Stimulated activated CD8-positive, alpha-beta memory T cell treated with anti-CD3 and anti-CD28 coated beads, Interleukin-7, amount 100 ng/mL, for 4 hours (primary cell): Measurements from ENCODE around the gene ACYP2.
"Not testable (repeated sequence)": the region's sequence is repeated elsewhere in the genome, so short reads cannot be mapped to it uniquely, and the experiment has no call there.

Experiments used
- DNase-seq, 2 donors: peaks; one replicate each; pipeline ENCODE4 v3.0.0-alpha.2; 2020; ENCODE audit warnings: low read depth in 2 of 2

The ACYP2 gene

DNA sequence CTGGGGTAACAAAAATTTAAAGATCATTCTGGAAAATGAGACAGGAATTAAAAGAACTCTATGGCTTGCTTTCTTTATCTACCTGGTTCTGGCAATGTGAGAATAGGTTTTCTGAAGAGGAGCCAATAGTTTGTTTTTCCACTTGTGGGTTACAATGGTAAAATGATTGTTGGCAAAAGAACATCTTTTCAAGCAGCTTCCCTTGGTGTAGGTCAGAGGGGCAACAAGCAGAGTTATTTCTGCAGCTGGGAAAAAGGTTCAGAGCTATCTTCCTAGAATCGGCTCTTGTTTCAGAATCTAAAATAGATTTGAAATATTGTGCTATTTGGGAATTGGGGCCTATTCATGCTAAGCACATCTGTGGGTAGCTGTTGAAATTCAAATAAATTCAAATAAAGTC, 152.2 kb downstream of the ACYP2 start:
- DNase-seq, result no peak

DNA sequence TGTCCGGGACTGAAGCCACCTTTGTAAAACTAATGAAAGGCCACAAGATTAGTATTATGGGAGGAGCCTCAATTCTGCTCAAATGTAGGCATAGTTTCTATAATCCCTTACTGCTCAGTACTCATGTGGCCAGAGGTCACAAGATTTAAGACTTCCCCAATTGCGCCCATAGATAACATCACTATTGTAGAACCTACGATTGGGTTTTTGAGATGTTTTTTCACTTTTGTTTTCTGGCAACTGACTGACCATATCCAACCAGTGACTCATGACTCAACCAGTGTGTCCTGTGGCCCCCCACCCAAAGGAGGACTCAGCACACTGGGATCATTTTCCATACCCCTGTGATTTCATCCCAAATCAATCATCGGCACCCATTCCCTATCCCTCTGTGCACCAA, 155.8 kb downstream of the ACYP2 start:
- no peak for DNase-seq

DNA sequence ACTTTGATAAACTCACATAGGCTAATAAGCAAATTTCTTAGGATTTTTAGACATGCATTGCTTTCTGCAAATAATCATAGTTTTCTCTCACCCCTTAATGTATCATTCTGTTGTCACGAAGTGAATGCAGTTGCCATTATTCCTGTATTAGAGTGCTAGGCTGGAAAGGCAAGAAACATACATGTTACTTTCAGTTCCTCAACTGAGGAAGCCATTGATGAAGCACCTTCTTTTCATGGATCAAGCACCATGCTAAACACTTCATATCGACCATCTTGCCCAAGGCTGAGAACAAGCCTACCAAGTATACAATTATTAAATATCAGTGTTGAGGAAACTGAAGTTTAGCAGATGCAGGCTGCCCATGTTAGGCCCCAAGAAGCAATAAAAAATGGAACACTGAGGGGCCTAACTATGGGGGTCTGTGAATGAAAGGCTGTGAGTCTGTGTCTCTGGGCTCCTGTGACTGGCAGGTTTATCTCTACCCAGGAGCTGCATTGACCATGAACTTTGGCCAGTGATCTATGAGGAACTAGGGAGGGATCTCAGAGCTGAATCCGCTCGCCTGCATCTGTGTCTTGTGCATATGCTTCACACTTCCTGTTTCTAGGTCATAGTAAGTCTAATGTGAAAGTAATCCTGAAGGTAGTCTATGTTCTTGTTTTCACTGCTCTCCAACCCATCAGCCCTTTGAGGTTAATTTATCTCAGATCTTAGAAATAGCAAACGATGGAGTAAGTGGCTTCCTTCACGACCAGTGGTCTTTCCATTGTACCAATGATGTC, 156.6 kb downstream of the ACYP2 start:
- no peak for DNase-seq

DNA sequence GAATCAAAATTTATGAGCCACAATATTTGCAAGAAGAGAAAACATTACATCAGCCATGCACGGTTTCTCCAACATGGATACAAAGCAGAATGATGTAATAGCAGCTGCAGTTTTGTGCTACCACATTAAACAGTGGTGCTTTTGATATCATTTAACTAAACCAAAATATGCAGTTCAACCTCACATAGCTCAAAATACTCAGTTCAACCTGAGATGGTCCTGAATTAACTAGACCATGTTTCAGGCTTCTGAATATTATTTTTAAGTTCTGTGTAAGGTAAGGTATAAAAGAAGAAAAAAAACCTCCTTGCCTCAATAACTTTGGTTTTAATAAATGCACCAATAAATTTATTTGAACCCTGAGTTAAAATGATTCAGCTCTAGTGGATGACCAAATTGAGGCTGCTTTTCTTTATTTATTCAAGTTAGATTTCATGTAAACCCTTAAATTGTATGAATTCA, 159.4 kb downstream of the ACYP2 start:
- no peak for DNase-seq

DNA sequence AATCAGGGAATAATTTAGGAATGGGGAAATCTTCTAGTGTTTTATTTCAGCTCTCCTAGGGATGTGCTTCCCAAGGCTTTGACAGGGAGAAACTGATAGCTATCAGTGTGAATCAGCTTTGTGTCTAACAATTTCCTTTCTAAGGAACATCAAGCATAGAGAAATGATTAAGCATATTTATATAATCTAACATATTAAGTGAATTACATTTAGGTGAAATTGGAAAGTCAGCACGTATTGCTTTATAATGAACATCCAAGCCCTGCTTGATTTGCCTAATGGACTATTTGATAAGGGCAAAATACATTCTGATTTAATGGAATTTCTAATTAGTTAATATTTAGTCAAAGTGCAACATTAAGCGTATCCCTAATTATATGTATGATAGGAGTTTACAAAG, 160.1 kb downstream of the ACYP2 start:
- no peak for DNase-seq

DNA sequence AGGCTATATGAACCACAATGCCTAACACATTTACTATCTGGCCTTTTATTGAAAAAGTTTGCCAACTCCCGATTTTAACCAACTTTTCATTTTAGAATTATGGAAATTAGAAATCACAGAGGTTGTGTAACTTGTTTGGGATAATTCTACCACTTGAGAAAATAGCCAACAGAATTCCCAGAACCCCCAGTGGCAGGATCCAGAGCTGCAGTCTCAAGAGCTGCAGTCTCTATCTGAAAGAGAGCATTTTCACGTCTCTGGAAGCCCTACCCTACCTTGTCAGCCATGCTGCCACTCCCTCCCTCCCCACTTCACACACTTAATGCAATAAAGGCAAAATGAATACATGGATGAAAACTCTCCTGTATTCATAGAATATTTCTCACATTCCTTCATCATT, 164.0 kb downstream of the ACYP2 start:
- no peak for DNase-seq

DNA sequence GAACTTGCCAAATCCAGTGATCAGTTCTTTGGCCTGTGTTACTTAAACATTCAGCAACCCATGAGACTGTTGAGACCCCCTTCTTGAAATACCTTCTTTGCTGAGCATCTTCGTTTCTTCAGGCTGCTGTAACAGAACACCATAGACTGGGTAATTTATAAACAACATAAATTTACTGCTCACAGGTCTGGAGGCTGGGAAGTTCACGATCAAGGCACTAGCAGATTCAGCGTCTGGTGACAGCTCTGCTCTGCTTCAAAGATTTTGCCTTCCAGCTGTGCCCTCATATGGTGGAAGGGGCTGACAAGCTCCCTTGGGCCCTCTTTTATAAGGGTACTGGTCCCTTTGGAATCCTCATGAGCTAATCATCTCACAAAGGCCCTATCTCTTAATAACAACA, 169.4 kb downstream of the ACYP2 start:
- no peak for DNase-seq

DNA sequence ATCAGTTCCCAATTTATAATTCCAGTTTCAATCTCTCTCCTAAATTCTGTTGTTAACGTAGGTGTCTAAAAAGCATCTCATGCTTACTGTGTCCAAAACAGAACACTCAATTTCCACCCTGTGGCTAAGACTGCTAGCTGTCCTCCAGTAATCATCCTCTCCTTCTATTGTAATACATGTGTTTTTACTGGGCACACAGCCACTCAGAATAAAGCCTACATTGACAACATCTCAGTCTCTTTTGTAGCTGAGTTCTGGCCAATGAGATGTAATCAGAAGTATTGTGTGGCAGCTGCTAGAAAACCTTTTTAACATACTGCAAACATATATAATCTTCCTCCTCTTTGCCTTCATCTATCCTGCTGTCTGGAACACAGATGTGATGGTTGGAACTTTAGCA, 170.0 kb downstream of the ACYP2 start:
- DNase-seq, result no peak

DNA sequence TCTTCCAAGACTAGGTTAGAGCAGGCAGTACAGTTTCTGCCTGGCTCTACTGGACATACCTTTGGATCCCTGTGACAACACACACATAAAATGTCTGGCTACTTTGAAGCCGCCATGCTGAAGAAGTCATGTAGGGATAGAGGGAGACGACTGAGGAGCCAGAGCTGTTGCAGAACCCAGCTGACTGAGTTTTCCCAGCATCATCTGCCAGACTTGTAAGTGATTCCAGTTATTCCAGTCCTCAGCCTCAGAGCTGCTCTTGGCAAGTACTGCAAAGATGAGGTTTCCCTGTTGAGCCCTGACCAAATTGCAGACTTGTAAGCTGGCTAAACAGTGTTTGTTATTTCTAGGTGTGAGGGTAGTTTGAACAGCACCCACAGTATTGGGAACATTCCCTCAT, 172.1 kb downstream of the ACYP2 start:
- DNase-seq, result no peak

DNA sequence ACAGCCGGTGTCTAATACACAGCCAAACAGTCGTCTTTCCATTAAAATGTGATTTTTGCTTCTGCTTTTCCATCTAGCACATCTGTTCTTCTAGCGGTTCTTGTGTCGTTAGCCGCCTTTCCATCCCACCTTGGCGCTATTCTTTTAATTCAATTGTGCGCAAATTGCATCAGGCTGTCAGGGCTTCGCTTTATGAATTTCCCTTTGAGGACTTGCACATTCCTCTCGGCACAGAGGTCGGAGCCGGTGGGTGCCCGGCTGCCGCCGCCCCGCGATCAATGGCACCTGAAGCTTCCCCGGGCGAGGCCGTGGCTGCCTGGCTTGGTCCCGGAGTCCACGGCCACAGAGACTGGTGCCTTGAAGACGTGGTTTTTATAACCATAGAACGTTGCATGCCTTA, 174.5 kb downstream of the ACYP2 start:
- no peak for DNase-seq

DNA sequence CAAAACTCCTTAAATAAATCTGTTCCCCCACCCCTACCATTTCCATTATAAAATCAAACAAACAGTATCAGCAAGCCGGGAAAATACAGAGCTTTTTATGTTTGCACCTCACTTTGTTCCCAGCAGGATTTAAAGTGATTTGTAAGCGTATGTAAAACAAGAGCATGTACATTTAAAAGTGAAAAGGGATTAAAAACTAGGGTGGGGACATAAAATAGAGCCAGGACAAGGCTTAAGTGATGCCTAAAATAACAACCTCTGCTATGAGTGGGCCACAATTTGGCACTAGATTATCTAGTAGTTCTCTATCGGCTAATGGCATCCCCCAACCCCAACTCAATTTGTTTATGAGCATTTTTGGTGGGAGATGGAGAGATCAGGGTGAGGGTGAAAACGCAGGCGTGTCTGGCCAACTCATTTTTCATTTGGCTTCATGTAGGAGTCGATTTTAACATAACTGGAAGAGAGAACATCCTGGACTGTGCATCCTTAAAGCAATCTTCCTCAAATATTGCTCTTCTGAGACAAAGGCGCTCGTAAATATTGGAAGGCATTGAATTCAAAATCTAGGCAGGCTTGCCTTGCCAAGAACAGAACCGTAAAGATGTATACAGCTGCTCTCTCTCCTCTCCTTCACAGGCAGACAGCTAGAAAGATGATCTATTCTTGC, 175.1 kb downstream of the ACYP2 start:
- no peak for DNase-seq

DNA sequence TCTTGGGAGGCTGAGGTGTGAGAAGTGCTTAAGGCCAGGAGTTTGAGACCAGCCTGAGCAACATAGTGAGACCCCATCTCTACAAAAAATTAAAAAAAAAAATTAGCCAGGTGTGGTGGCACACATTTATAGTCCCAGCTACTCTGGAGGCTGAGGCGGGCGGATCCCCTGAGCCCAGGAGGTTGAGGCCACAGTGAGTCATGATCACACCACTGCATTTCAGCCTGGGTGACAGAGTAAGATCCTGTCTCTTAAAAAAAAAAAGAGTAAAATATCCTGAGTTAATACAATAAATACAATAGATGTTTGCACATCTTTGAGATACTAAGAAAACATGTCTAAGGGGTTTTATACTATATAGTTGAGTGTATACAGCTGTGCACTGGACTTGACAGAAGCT, 179.2 kb downstream of the ACYP2 start:
- not testable (repeated sequence) for DNase-seq

DNA sequence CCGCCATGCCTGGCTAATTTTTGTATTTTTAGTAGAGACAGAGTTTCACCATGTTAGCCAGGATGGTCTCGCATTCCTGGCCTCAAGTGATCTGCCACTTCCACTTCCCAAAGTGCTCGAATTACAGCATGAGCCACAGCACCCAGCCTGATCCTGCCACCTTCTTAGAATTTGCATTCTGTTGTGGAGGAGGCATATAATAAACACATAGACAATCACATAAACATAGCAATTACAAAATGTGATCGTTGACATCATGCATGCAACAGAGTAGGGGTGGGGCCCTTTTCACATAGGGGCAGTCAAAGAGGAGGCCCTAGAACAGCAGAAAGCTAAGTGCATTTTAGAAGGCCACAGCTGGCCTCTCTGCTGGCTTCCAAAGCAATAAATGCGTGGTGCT, 180.5 kb downstream of the ACYP2 start:
- DNase-seq, result no peak

DNA sequence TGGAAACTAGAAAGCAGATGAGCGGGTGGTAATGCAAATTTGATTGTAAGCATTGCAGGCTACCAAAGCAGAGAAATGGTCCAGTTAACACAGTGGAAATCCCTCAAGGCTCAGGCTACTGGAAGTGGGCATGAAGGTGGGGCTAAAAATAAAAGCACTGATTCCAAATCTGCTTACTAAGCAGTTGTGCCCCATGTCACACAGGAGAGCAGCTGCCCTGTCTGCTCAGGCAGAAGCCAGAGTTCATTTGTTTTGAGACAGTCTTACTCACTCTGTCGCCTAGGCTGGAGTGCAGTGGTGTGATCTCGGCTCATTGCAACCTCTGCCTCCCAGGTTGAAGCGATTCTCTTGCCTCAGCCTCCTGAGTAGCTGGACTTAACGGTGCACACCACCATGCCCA, 183.1 kb downstream of the ACYP2 start:
- no peak for DNase-seq

DNA sequence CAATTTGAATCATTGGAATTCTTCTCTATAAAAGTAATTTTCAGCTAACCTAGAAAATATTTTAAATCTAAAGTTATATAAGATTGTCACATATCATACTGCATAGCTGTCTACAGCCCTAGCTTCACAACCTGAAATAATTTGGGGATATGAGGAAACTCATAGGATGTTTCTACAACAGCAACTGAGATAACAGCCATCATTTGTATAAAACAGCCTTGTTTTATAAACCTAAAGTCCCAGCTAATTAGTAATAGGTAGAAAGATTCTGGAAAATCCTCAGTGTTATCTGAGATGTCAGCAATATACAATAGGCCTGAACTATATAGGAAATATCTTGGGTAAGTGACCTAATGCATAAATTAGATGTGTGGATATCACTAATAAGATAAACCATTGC, 188.2 kb downstream of the ACYP2 start:
- no peak for DNase-seq

DNA sequence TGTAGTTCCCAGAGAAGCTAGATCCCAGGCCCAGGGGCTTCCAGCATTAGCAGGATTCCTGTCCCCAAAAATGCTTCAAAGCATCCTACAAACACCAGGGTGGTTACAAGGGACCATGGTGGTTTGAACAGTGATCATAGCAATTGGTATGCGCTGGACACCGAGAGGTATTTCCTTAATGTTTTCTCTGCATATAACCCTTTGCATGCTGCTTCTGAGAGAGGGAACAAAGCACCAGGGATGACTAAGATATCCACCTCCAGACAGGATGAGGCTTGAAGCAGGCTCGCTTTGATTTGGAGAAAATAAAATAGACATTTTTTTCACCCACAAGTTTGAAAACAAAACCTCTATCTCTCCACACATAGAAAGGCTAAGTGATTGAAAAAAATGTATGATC, 191.1 kb downstream of the ACYP2 start:
- DNase-seq, result no peak

DNA sequence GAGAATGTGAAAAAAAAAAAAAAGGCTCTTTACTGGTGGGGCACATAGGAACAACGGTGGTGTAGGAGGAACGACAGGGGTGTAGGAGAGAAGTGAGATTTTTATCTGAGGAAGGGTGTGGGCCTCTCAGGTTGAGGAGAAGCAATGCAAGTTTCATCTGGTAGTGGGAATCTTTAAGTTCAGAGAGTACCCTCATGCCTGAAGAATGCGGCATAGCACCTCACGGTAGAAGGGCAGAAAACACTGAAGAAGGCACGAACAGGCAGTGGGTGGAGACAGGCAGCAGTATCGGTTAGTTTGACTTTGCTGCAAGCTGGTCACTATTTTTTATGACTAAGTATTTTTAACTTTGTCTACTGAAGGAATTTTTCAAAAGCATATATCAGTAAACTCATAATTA, 192.8 kb downstream of the ACYP2 start:
- DNase-seq, result no peak

DNA sequence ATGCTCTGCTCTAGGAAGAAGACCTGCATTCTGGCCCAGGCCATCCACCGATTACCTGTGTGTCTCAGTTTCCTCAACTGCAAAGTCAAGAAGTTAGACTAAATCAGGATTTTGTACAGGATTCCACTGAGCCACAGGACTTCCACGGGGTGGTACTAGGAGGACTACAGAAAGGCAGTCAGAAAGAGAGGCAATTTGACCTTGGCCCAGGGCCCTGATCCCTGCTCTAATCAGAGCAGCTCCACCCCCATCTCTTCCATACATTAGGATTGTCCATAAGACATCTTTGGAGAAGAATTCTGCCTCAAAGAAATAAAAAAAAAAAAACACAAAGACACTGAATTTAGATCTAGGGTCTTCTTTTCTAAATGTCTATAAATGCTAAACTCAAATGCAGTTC, 193.4 kb downstream of the ACYP2 start:
- no peak for DNase-seq

DNA sequence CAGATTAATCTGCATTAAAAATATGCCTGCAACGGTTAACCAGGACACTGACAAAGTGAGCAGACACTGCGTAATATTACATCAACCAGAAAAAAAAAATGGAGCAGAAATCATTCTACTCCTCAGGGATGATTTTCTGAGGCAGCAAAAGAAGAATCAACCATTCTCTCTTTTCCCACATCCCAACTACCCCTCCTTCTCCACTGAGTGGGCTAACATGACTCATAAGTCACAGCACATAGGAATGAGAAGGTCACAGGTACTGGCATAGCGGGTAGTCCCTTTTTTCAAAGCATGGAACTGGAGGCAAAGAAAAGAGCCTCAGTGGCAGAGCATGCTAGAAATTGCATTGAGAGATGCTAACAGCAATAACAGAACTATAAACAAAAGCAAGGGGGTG, 194.9 kb downstream of the ACYP2 start:
- no peak for DNase-seq

DNA sequence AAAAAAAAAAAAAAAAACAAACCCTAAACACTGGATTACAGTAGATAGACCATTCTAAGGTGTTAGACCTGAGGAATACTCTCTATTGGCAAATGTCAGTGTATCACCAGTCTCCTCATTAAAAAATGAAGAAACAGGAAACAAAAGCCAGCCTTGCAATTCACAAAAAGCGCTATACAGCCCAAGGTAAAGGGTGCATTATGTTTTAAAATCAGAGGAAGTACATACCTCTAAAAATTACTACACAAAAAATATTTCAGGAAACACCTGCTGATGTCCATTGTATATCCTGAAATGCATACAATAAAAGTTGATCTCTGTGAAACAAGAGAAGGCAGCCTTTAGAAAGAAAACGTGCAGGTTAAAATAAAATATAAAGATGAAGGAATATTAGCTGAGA, 195.5 kb downstream of the ACYP2 start:
- no peak for DNase-seq

DNA sequence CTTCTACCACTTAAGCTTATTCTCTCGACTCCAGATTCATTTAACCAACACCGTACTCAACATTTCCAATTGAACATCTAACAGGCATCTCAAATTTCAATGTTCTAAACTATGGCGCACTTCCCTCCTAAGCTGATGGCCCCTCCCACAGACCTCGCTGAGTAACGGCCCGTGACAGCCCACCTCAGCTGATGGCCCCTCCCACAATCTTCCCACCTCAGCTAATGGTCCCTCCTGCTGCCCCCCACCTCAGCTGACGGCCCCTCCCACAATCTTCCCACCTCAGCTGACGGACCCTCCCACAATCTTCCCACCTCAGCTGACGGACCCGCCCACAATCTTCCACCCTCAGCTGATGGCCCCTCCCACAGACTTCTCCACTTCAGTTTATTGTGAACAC, 197.7 kb downstream of the ACYP2 start:
- DNase-seq, result no peak

DNA sequence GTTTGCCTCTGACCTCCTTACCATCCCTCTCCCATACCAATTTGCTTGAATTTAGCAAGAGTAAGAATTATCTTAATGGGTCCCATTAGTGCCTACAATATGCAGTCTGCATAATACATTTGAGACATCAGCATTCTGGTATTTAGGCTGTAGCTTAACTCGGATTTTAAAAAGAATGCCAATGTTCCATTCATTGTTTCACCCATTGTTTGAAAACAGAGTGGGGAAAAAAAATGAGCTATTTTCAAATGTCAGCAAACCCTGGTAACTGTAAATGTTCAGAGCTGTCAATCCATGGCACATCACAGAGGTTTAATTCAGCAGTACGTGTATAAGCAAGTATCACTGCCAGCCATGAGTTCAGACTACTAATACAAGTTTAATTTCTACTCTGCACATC, 202.6 kb downstream of the ACYP2 start:
- no peak for DNase-seq

DNA sequence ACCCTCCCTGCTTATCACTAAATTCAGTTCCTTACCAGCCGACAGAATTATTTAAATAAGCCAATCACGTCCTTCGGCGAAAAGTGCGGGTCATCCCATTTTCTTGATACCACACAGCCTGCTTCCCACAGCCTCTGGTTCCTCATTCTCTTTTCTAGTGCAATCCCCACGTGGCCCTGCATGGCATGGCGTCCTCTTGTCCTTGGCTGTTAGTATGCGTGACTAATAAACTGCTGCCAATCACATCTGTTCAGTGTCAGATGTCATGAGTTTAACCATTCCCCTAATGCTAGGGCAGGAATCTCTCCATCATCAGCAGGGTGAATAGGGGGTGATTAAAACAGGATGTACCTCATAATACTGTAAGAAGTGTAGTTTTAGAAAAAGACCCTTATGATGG, 203.4 kb downstream of the ACYP2 start:
- DNase-seq, result no peak

DNA sequence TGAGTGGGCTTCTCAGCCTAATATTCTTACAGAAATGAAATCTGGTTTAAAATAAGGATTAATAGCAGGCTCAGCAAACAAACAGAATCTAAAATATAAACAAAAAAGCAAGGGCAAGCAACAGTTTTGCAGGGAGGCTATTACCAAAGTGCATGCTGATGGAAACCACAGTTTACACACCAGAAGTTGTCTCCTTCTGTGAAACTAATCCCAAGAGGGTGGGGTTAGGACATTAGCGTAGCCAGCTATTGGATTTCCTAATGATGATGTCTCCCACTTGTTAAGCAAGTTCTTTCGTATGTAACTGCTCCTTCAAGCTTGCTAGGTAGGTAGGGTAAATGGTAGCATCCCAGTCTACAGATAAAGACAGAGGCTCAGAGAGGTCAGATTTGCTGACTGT, 205.6 kb downstream of the ACYP2 start:
- no peak for DNase-seq
